Adipocyte (in vitro differentiated cells): ENCODE data around the gene CFHR3.
"Not testable (repeated sequence)": the region's sequence is repeated elsewhere in the genome, so short reads cannot be mapped to it uniquely, and the experiment has no call there.

Experiments
- DNase-seq: peaks from one replicate; pipeline ENCODE4 v3.0.0-alpha.2; 2015; ENCODE audit warnings: low read depth
- H3K27me3 ChIP-seq: replicated peaks from 2 replicates; pipeline ENCODE4 v1.7.0; 2013; ENCODE audit warnings: mild to moderate bottlenecking, low read length, moderate library complexity; ENCODE audit not compliant: control insufficient read depth, insufficient read depth
- H3K36me3 ChIP-seq: 2 replicates; pipeline ENCODE4 v1.7.0; 2013; ENCODE audit warnings: low read length, mild to moderate bottlenecking, moderate library complexity; ENCODE audit not compliant: control insufficient read depth, insufficient read depth, severe bottlenecking
- H3K4me1 ChIP-seq: 2 replicates; pipeline ENCODE4 v1.7.0; 2013; ENCODE audit warnings: mild to moderate bottlenecking, low read length, moderate library complexity; ENCODE audit not compliant: control insufficient read depth, insufficient read depth
- H3K4me3 ChIP-seq: 2 replicates; pipeline ENCODE4 v1.7.0; 2013; ENCODE audit warnings: mild to moderate bottlenecking, low read length, moderate library complexity
- H3K9ac ChIP-seq: 2 replicates; pipeline ENCODE4 v1.7.0; 2013; ENCODE audit warnings: mild to moderate bottlenecking, low read length, moderate library complexity
- H3K9me3 ChIP-seq: 2 replicates; pipeline ENCODE4 v1.7.0; 2013; ENCODE audit warnings: mild to moderate bottlenecking, low read length, moderate library complexity; ENCODE audit not compliant: control insufficient read depth

Gene CFHR3

GRCh38 chr1:196777603-196778002 lies 3.0 kb downstream of the CFHR3 start:
- Histone ChIP-seq H3K27me3 (no peaks in the 10 kb centered on the region), H3K4me3 (no peak overlapping the region), H3K9me3 (no peaks in the 10 kb centered on the region), H3K36me3 (no peaks in the 10 kb centered on the region), H3K9ac (no peak overlapping the region), H3K4me1 (no peaks in the 10 kb centered on the region)
- no peak for DNase-seq

GRCh38 chr1:196779093-196779492 lies 4.5 kb downstream of the CFHR3 start:
- Histone ChIP-seq H3K9me3 (no peaks in the 10 kb centered on the region), H3K36me3 (no peaks in the 10 kb centered on the region), H3K4me3 (no peak overlapping the region), H3K27me3 (no peaks in the 10 kb centered on the region), H3K9ac (no peak overlapping the region), H3K4me1 (no peaks in the 10 kb centered on the region)
- no peak for DNase-seq

- H3K9ac ChIP-seq, H3K4me1 ChIP-seq, H3K9me3 ChIP-seq: not testable (repeated sequence)
These were observed 16.6 kb downstream of the CFHR3 start for GRCh38 chr1:196791252-196791651.

GRCh38 chr1:196794103-196794502 lies 19.5 kb downstream of the CFHR3 start:
- not testable (repeated sequence) for H3K4me3 ChIP-seq, DNase-seq, H3K9me3 ChIP-seq, H3K4me1 ChIP-seq, H3K27me3 ChIP-seq, H3K36me3 ChIP-seq, H3K9ac ChIP-seq

More at GRCh38 chr1:196791252-196791651, 16.6 kb downstream of the CFHR3 start:
- H3K4me3 ChIP-seq, DNase-seq, H3K27me3 ChIP-seq, H3K36me3 ChIP-seq: not testable (repeated sequence)

GRCh38 chr1:196797891-196798290 lies 23.3 kb downstream of the CFHR3 start:
- Histone ChIP-seq H3K9me3 (peaks cover 3% of the 10 kb centered on the region), H3K36me3 (no peaks in the 10 kb centered on the region), H3K27me3 (no peaks in the 10 kb centered on the region), H3K4me3 (no peak overlapping the region), H3K4me1 (no peaks in the 10 kb centered on the region), H3K9ac (no peak overlapping the region)
- DNase-seq: no peak

- H3K9me3 ChIP-seq, H3K4me3 ChIP-seq: not testable (repeated sequence)
These were observed 27.3 kb downstream of the CFHR3 start for GRCh38 chr1:196801920-196802319.

GRCh38 chr1:196808529-196809235 lies 34.0 kb downstream of the CFHR3 start:
- no peak overlapping the region for H3K9ac ChIP-seq
- H3K36me3 ChIP-seq: no peaks in the 10 kb centered on the region
- H3K27me3 ChIP-seq: no peaks in the 10 kb centered on the region
- H3K4me1 ChIP-seq: no peaks in the 10 kb centered on the region
- H3K4me3 ChIP-seq: no peak overlapping the region
- no peaks in the 10 kb centered on the region for H3K9me3 ChIP-seq
- DNase-seq: no peak

More at GRCh38 chr1:196801920-196802319, 27.3 kb downstream of the CFHR3 start:
- H3K9ac ChIP-seq, H3K36me3 ChIP-seq, H3K27me3 ChIP-seq, H3K4me1 ChIP-seq: not testable (repeated sequence)
- DNase-seq: peak; percentile 7

- not testable (repeated sequence) for H3K36me3 ChIP-seq, H3K27me3 ChIP-seq, H3K4me1 ChIP-seq, H3K4me3 ChIP-seq, H3K9ac ChIP-seq, DNase-seq, H3K9me3 ChIP-seq
These were observed 42.8 kb downstream of the CFHR3 start for GRCh38 chr1:196817442-196817841.

- H3K27me3 ChIP-seq, H3K9me3 ChIP-seq, H3K9ac ChIP-seq, H3K4me1 ChIP-seq, H3K36me3 ChIP-seq, H3K4me3 ChIP-seq, DNase-seq: not testable (repeated sequence)
These were observed 44.9 kb downstream of the CFHR3 start, which contains the start of gene CFHR1 for GRCh38 chr1:196819531-196819930. Gene CFHR1 (plus strand): TSS chr1:196819731. CDS start chr1:196819845, 114 bp downstream.

- H3K36me3 ChIP-seq, H3K27me3 ChIP-seq, H3K4me1 ChIP-seq, H3K9me3 ChIP-seq, H3K9ac ChIP-seq, H3K4me3 ChIP-seq: not testable (repeated sequence)
- peak; percentile 78 for DNase-seq
These were observed 53.2 kb downstream of the CFHR3 start for GRCh38 chr1:196827860-196828259.
